ENCODE data around the gene KCNAB1. TPM values are rescaled to one million over a fixed set of nuclear protein-coding genes. Genes with fewer than 3 reads are reported as not detected.

The KCNAB1 gene
- total RNA-seq, 1 donor from 2014 or later, result 16.5 TPM

DNA sequence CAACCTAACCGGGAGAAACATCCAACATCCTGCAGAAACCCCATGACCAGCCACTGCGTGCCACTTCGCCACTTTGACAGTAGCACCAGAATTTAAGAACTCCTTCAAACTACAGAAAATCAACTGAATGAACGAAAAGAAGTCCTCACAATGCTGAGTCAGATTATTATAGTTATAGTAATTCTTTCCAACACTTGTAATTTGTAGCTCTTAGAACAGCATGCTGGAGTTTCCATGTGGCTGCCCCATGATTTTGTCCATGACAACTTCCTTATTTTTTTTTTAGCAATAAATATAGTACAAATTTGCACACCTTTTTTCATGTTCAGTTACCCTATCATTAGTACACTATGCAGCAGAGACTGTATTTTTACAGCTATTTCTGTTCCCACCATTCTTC lies 460.7 kb downstream of the KCNAB1 start:
- TF ChIP-seq, protein P1, sequence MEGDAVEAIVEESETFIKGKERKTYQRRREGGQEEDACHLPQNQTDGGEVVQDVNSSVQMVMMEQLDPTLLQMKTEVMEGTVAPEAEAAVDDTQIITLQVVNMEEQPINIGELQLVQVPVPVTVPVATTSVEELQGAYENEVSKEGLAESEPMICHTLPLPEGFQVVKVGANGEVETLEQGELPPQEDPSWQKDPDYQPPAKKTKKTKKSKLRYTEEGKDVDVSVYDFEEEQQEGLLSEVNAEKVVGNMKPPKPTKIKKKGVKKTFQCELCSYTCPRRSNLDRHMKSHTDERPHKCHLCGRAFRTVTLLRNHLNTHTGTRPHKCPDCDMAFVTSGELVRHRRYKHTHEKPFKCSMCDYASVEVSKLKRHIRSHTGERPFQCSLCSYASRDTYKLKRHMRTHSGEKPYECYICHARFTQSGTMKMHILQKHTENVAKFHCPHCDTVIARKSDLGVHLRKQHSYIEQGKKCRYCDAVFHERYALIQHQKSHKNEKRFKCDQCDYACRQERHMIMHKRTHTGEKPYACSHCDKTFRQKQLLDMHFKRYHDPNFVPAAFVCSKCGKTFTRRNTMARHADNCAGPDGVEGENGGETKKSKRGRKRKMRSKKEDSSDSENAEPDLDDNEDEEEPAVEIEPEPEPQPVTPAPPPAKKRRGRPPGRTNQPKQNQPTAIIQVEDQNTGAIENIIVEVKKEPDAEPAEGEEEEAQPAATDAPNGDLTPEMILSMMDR (IDR thresholded peaks at IDR 0.05; ENCODE audit: partially characterized antibody, unreplicated experiment), result no peak
- Mint-ChIP-seq H3K9me3 (ENCODE audit: unreplicated experiment) (no peaks in the 10 kb centered on the region), H3K4me1 (ENCODE audit: low read depth, unreplicated experiment) (no peaks in the 10 kb centered on the region), H3K4me3 (ENCODE audit: unreplicated experiment) (no peak overlapping the region), H3K27me3 (ENCODE audit: unreplicated experiment) (no peaks in the 10 kb centered on the region), H3K36me3 (ENCODE audit: unreplicated experiment) (no peaks in the 10 kb centered on the region), H3K27ac (ENCODE audit: unreplicated experiment) (no peak overlapping the region)
- DNase-seq, result no peak

DNA sequence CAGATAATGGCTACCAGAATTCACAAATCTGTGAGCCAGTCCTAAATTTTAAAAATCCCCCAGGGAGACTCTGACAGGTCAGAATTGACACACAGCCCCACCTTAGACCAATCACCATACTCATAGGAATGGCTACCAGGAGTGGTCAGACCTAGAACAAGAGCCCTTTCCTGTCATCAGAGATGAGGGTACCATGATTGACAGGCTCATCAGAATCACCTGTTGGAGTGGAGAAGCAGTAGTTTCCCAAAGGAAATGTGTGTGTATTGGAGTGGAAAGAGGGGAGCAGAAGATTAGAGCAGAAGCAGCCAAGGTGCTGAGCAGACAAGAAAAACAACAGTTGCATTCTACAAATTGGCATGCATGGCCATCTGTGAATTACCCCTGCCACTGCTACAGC lies 461.6 kb downstream of the KCNAB1 start:
- TF ChIP-seq, protein P1 (IDR thresholded peaks at IDR 0.05; ENCODE audit: partially characterized antibody, unreplicated experiment), result no peak
- Mint-ChIP-seq H3K4me3 (ENCODE audit: unreplicated experiment) (no peak overlapping the region), H3K4me1 (ENCODE audit: low read depth, unreplicated experiment) (no peaks in the 10 kb centered on the region), H3K27ac (ENCODE audit: unreplicated experiment) (no peak overlapping the region), H3K27me3 (ENCODE audit: unreplicated experiment) (no peaks in the 10 kb centered on the region), H3K36me3 (ENCODE audit: unreplicated experiment) (no peaks in the 10 kb centered on the region), H3K9me3 (ENCODE audit: unreplicated experiment) (no peaks in the 10 kb centered on the region)
- no peak for DNase-seq

DNA sequence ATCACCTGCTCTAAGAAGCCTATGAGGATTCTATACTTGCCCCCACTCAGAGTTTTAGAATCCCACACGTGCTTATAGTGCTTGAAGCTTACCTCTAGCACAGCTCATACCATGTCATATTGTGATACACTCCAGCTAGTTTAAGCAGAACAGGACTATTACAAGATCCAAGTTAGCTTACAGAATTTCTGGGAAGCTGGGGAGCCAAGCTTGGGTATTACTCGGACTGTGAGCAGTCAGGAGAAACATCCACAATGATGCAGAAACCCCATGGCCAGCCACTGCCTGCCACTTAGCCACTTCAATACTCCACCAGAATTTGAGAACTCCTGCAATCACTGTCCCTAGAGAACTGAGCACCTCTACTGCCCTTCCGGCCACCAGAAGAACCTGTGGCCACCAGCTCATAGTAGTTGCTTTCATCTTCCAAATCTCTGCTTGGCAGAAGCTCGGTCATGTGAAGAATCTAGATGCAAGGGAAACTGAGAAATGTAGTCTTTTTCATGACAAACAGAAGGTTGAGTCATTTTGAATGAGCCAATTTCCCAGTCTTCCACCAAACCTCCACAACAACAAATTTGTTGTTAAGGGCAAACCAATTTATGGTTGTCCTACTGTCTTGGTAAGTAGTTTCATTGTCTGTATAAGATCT lies 462.3 kb downstream of the KCNAB1 start:
- no peaks in the 10 kb centered on the region for H3K9me3 Mint-ChIP-seq (ENCODE audit: unreplicated experiment)
- no peak overlapping the region for H3K4me3 Mint-ChIP-seq (ENCODE audit: unreplicated experiment)
- H3K27me3 Mint-ChIP-seq (ENCODE audit: unreplicated experiment), result no peaks in the 10 kb centered on the region

DNA sequence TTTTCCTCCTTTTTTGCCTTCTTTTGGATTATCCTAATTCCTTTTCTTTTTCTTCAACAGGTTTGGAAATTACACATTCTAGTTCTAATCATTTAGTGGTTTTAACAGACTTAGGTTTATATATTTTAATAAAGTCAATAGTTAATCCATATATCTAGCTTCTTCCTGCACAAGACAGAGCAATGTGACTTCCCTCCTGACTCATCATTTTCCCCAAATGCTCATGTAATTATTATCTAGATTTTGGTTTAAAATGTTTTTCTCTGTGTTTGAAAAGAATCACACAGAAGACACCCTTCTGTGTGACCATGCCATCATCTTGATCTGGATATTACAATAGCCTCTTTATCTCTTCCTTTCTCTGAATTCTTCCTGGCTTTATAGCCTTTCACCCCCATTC lies 463.1 kb downstream of the KCNAB1 start:
- Mint-ChIP-seq H3K4me3 (ENCODE audit: unreplicated experiment) (no peak overlapping the region), H3K9me3 (ENCODE audit: unreplicated experiment) (no peaks in the 10 kb centered on the region), H3K27me3 (ENCODE audit: unreplicated experiment) (no peaks in the 10 kb centered on the region), H3K4me1 (ENCODE audit: low read depth, unreplicated experiment) (no peaks in the 10 kb centered on the region), H3K27ac (ENCODE audit: unreplicated experiment) (no peak overlapping the region), H3K36me3 (ENCODE audit: unreplicated experiment) (no peaks in the 10 kb centered on the region)
- TF ChIP-seq, protein P1 (IDR thresholded peaks at IDR 0.05; ENCODE audit: partially characterized antibody, unreplicated experiment), result no peak
- DNase-seq, result no peak

More for the DNA sequence above, 462.3 kb downstream of the KCNAB1 start:
- TF ChIP-seq, protein P1 (IDR thresholded peaks at IDR 0.05; ENCODE audit: partially characterized antibody, unreplicated experiment), result no peak
- DNase-seq, result no peak
- no peaks in the 10 kb centered on the region for H3K36me3 Mint-ChIP-seq (ENCODE audit: unreplicated experiment)
- no peak overlapping the region for H3K27ac Mint-ChIP-seq (ENCODE audit: unreplicated experiment)
- H3K4me1 Mint-ChIP-seq (ENCODE audit: low read depth, unreplicated experiment), result no peaks in the 10 kb centered on the region

DNA sequence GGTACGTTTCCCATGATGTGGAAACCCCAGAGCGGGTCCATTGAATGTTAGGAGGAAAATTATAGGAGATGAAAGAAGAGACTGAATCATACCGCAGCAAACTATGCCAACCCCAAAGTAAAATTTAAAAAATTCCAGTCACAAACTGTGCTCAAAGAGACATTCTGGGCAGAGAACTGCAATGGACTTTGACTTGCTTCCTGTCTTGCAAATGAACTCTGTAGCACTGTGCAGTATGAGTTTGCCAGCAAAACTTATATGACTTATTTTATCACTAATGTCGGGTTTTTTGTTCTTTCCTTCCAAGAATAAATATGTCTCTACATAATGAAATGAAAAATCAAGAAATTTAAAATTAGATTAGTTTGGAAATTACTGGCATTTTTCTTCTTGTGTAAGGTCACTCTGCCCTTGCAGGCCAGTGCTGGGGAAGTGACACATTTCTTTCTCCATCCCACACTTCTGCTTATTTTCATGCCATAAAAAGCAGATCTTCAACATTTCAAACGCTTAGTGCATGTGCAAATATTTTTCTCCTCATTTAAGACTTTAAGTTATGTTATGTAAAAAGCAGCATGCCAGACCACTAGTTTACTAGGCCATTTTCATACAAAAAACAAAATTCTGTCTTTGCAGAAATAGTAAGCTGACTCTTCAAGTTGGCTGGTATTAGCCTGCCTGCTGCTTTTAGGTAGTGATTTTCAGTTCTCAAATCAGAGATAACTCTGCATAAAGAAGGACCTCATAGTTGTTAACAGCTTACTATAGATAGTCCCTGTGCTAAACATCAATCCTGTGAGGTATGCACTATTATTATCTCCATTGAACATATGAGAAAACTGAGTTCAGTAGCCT lies 466.8 kb downstream of the KCNAB1 start:
- no peaks in the 10 kb centered on the region for H3K27me3 Mint-ChIP-seq (ENCODE audit: unreplicated experiment)
- H3K36me3 Mint-ChIP-seq (ENCODE audit: unreplicated experiment), result no peaks in the 10 kb centered on the region
- H3K27ac Mint-ChIP-seq (ENCODE audit: unreplicated experiment), result no peak overlapping the region
- no peak for DNase-seq
- H3K4me3 Mint-ChIP-seq (ENCODE audit: unreplicated experiment), result no peak overlapping the region
- H3K4me1 Mint-ChIP-seq (ENCODE audit: low read depth, unreplicated experiment), result no peaks in the 10 kb centered on the region
- TF ChIP-seq, protein P1 (IDR thresholded peaks at IDR 0.05; ENCODE audit: partially characterized antibody, unreplicated experiment), result no peak
- H3K9me3 Mint-ChIP-seq (ENCODE audit: unreplicated experiment), result peaks cover 1% of the 10 kb centered on the region
